Measurements from ENCODE around the gene GNAI3.
A peak's percentile ranks its signal among the peaks of the same experiment; 100 is the strongest.

Gene GNAI3

GRCh38 chr1:109546311-109547109, 1.9 kb upstream of the GNAI3 start:
- DNase-seq (ENCODE audit: low spot score): peak; percentile 95

GRCh38 chr1:109547463-109548320, 723 bp upstream of the GNAI3 start:
- DNase-seq (ENCODE audit: low spot score): peak; percentile 24

GRCh38 chr1:109556563-109556962, 8.1 kb downstream of the GNAI3 start:
- DNase-seq (ENCODE audit: low spot score): no peak

GRCh38 chr1:109557520-109557919, 9.1 kb downstream of the GNAI3 start:
- DNase-seq (ENCODE audit: low spot score): no peak

- no peak for DNase-seq (ENCODE audit: low spot score)
Observed at GRCh38 chr1:109559995-109560394, 11.6 kb downstream of the GNAI3 start.

DNA sequence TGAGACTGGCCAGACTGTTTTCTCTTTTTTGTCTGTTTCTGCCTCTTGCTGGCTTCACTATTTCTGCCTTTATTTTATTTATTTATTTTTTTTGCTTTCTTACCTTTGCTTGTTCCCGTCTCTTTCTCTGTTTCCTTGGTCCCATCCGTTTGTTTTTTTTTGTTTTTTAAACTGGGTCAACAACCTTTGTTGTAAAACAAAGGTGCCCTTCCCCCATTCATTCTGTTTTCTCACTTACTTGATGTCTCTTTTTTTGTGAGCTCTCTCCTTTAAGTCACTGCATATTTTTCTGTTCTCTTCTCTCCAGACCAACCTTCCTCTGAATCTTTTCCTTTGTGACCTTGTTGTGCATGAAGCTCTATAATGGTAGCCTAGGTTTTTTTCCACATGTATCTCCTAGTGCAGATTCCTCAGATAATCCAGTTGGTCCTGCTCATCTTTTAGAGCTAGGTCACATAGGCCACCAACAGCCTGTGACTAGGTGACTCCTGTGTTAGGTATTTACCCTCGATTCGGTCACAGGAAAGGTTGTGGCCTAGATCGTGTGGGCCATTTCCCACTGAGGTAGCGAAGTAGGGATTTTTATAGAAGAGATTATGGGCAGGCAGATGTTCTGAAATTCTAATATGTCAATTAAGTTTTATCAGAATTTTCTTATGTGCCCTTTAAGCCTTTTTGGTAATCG, 15.9 kb downstream of the GNAI3 start:
- no peak for DNase-seq (ENCODE audit: low spot score)

DNA sequence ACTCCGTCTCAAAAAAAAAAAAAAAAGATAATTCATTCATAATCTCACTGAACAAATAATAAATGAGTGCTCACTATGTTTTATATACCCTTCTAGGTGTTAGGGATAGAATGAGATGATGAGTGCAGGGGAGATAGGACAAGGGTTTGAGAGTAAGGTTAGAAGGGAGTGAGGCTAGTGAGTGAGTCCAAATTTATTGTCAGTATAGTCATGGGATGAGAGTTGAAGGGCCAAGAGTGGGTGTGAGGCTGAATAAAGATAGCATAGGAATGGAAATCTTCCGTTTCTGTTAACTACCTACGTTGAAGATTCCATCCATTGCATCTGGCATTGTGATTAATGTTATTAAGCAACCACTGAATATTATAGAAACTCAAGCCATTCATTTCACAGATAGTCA, 16.8 kb downstream of the GNAI3 start:
- DNase-seq (ENCODE audit: low spot score): no peak

GRCh38 chr1:109566982-109567381, 18.6 kb downstream of the GNAI3 start:
- DNase-seq (ENCODE audit: low spot score): no peak

GRCh38 chr1:109567877-109568672, 19.7 kb downstream of the GNAI3 start:
- no peak for DNase-seq (ENCODE audit: low spot score)

DNA sequence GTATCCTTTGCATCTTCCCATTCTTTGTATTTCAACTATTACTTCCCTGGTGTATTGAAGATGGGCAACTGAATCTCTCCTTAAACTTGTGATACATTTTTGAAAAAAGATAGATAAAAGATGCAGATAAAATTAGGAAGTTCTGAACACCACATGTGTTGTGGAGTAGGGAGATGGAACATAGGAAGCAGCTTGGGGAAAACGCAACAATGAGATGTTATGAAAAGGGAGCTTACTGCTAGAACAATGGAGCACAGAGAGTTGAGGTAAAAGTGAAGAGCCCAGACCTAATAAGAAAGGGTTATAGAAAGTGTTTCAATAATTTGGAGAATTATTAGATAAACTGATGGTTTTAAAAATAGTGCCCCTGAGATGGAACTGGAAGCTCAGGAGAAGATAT, 20.9 kb downstream of the GNAI3 start:
- no peak for DNase-seq (ENCODE audit: low spot score)

- DNase-seq (ENCODE audit: low spot score): no peak
Observed at GRCh38 chr1:109570414-109570813, 22.0 kb downstream of the GNAI3 start.

GRCh38 chr1:109573785-109574184, 25.4 kb downstream of the GNAI3 start:
- no peak for DNase-seq (ENCODE audit: low spot score)

GRCh38 chr1:109578947-109579443, 30.6 kb downstream of the GNAI3 start:
- no peak for DNase-seq (ENCODE audit: low spot score)

GRCh38 chr1:109579491-109579890, 31.1 kb downstream of the GNAI3 start:
- no peak for DNase-seq (ENCODE audit: low spot score)

- no peak for DNase-seq (ENCODE audit: low spot score)
Observed at GRCh38 chr1:109582021-109582420, 33.6 kb downstream of the GNAI3 start.

GRCh38 chr1:109584766-109585165, 36.4 kb downstream of the GNAI3 start:
- DNase-seq (ENCODE audit: low spot score): no peak

- DNase-seq (ENCODE audit: low spot score): no peak
Observed at GRCh38 chr1:109586055-109586454, 37.6 kb downstream of the GNAI3 start.

- DNase-seq (ENCODE audit: low spot score): no peak
Observed at GRCh38 chr1:109589177-109589576, 40.8 kb downstream of the GNAI3 start.

GRCh38 chr1:109589679-109590078, 41.3 kb downstream of the GNAI3 start:
- no peak for DNase-seq (ENCODE audit: low spot score)

DNA sequence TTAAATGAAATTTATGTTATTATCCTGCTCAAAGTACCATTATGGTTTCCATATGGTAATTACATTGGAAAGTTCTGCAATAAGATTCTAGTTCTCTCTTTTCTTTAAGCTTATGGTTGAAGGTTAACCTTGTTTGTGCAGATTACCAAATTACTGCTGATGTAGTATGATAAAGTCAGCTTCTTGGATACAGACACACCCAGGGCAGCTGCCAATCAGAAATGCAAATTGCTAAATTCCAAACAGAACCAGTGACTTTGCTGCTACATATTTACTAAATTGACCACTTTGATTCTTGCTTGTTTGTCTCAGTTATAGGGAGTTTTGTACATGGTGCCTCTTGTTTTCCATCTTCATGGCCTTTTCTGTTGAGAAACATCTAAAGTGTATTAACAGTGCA, 44.5 kb downstream of the GNAI3 start:
- peak; percentile 54 for DNase-seq (ENCODE audit: low spot score)

GRCh38 chr1:109595531-109595930, 47.1 kb downstream of the GNAI3 start:
- no peak for DNase-seq (ENCODE audit: low spot score)

GRCh38 chr1:109598156-109598555, 49.7 kb downstream of the GNAI3 start:
- no peak for DNase-seq (ENCODE audit: low spot score)
